K562 (cell line): ENCODE data around the gene DDX23. TPM values are rescaled to one million over a fixed set of nuclear protein-coding genes. Genes with fewer than 3 reads are reported as not detected.

Experiments
- ASH1L ChIP-seq: fragments of 450-650 bp; IDR thresholded peaks from 2 replicates; pipeline ENCODE4 v1.6.1; 2018; ENCODE audit warnings: borderline replicate concordance, mild to moderate bottlenecking, low read depth; ENCODE audit not compliant: partially characterized antibody
- ATF3 ChIP-seq, 2 experiments: fragments of 450-650 bp in 1 of 2; sonication (generic) in 1 of 2; formaldehyde crosslinking in 1 of 2; IDR thresholded peaks in 1 of 2; conservative IDR thresholded peaks in 1 of 2; 2 replicates each; pipeline versions ENCODE4 v1.6.1 to v1.8.1; 2016 to 2023; ENCODE audit warnings: mild to moderate bottlenecking in 2 of 2, moderate library complexity in 2 of 2, inconsistent platforms in 1 of 2, missing genetic modification reagents in 1 of 2
- HLTF ChIP-seq: fragments of 450-650 bp; IDR thresholded peaks from 2 replicates; pipeline ENCODE4 v1.6.1; 2016
- JUND ChIP-seq, 2 experiments: IDR thresholded peaks; 2 replicates in 1 of 2; 3 replicates in 1 of 2; pipeline ENCODE4 v1.6.1; 2011; ENCODE audit warnings: borderline replicate concordance in 2 of 2, low read depth in 2 of 2, low read length in 2 of 2, improper control_type of control experiment in 1 of 2, missing biosample characterization in 1 of 2, missing genetic modification characterization in 1 of 2, missing genetic modification reagents in 1 of 2
- KHSRP ChIP-seq: fragments of 450-650 bp; IDR thresholded peaks from 2 replicates; pipeline ENCODE4 v1.6.1; 2017
- MEF2A ChIP-seq: IDR thresholded peaks from 2 replicates; pipeline ENCODE4 v1.6.1; 2011; ENCODE audit warnings: low read depth, mild to moderate bottlenecking, low read length, moderate library complexity; ENCODE audit not compliant: control insufficient read depth
- NFIC ChIP-seq: fragments of 450-650 bp; IDR thresholded peaks from 2 replicates; pipeline ENCODE4 v1.6.1; 2017; ENCODE audit warnings: mild to moderate bottlenecking, inconsistent platforms
- PHB ChIP-seq: fragments of 250-450 bp; sonication (Bioruptor Pico); IDR thresholded peaks from 2 replicates; pipeline ENCODE4 v1.5.0; 2021
- PTRF ChIP-seq: fragments of 450-650 bp; IDR thresholded peaks from 2 replicates; pipeline ENCODE4 v1.6.1; 2016; ENCODE audit warnings: mild to moderate bottlenecking, missing genetic modification characterization, missing compliant biosample characterization
- SIN3B ChIP-seq: fragments of 450-650 bp; IDR thresholded peaks from 2 replicates; pipeline ENCODE4 v1.6.1; 2017; ENCODE audit warnings: low read depth, mild to moderate bottlenecking, moderate library complexity
- SP2 ChIP-seq: IDR thresholded peaks from 2 replicates; pipeline ENCODE4 v1.6.1; 2011; ENCODE audit warnings: mild to moderate bottlenecking, low read depth, low read length, moderate library complexity; ENCODE audit not compliant: poor library complexity, severe bottlenecking; ENCODE audit errors: extremely low read depth
- SUPT5H ChIP-seq: fragments of 450-650 bp; IDR thresholded peaks from 2 replicates; pipeline ENCODE4 v1.6.1; 2016
- TAF9B ChIP-seq: fragments of 450-650 bp; IDR thresholded peaks from 2 replicates; pipeline ENCODE4 v1.6.1; 2018; ENCODE audit warnings: mild to moderate bottlenecking; ENCODE audit not compliant: partially characterized antibody
- TAL1 ChIP-seq: fragments of 450-650 bp; IDR thresholded peaks from 2 replicates; pipeline ENCODE4 v1.6.1; 2016; ENCODE audit warnings: mild to moderate bottlenecking
- TEAD2 ChIP-seq: fragments of 450-650 bp; IDR thresholded peaks from 2 replicates; pipeline ENCODE4 v1.6.1; 2016; ENCODE audit warnings: missing genetic modification characterization, control low read depth, missing compliant biosample characterization
- ZNF449 ChIP-seq: fragments of 250-450 bp; sonication (Bioruptor Pico); IDR thresholded peaks from 2 replicates; pipeline ENCODE4 v1.8.0; 2022; ENCODE audit warnings: moderate library complexity, mild to moderate bottlenecking, inconsistent platforms
- ZNF639 ChIP-seq, 2 experiments: fragments of 200-800 bp in 1 of 2; sonication (Bioruptor generic) in 1 of 2; sonication (generic) in 1 of 2; formaldehyde crosslinking in 1 of 2; IDR thresholded peaks in 1 of 2; conservative IDR thresholded peaks in 1 of 2; 2 replicates each; pipeline versions ENCODE4 v1.5.0 to v1.6.1; 2016 to 2020; ENCODE audit warnings: missing compliant biosample characterization in 1 of 2, missing genetic modification characterization in 1 of 2, missing genetic modification reagents in 1 of 2
- polyA plus RNA-seq, 8 experiments: library from polyadenylated mRNA; depleted of rRNA in 4 of 8; stranded (reverse) in 5 of 8; unstranded in 3 of 8; fragments of >200 nt; fragmentation: Nextera tagmentation in 2 of 8; fragmentation: Illumina TruSeq in 1 of 8; extraction: Ambion mirVana in 2 of 8; extraction: Trizol in 1 of 8; gene quantifications; 2 replicates each; pipeline versions ENCODE4 v1.2.1 to v1.2.3, GENCODE V29; 2011 to 2014; ENCODE audit warnings: inconsistent platforms in 1 of 8, missing spikeins in 1 of 8
- total RNA-seq, 7 experiments: library from RNA; depleted of rRNA in 6 of 7; stranded (reverse); fragments of >200 nt in 6 of 7; fragmentation: Illumina TruSeq in 2 of 7; extraction: Trizol in 2 of 7; gene quantifications; 2 replicates each; pipeline versions ENCODE4 v1.2.1 to v1.2.3, GENCODE V29; 2011 to 2021; ENCODE audit warnings: low replicate concordance in 1 of 7
- TF ChIP-seq, protein P1 (sequence below): sonication (generic); formaldehyde crosslinking; IDR thresholded peaks from 2 replicates; pipeline ENCODE4 v1.8.1; 2023; ENCODE audit warnings: mild to moderate bottlenecking, missing genetic modification reagents
- TF ChIP-seq, protein P2 (sequence below): fragments of 250-450 bp; sonication (Bioruptor Pico); IDR thresholded peaks from 2 replicates; pipeline ENCODE4 v1.8.0; 2022; ENCODE audit warnings: inconsistent platforms, mild to moderate bottlenecking, moderate library complexity, borderline replicate concordance
- TF ChIP-seq, protein P3 (sequence below): fragments of 250-450 bp; sonication (Bioruptor Pico); IDR thresholded peaks from 2 replicates; pipeline ENCODE4 v1.8.0; 2022; ENCODE audit warnings: moderate library complexity, mild to moderate bottlenecking, inconsistent platforms

The DDX23 gene
- total and polyA plus RNA-seq, 9 of the 15 experiments (the other 6 are each of a cell fraction or from before 2014, with no cell fraction given) = 32.4 to 138 (median 104) TPM

DNA sequence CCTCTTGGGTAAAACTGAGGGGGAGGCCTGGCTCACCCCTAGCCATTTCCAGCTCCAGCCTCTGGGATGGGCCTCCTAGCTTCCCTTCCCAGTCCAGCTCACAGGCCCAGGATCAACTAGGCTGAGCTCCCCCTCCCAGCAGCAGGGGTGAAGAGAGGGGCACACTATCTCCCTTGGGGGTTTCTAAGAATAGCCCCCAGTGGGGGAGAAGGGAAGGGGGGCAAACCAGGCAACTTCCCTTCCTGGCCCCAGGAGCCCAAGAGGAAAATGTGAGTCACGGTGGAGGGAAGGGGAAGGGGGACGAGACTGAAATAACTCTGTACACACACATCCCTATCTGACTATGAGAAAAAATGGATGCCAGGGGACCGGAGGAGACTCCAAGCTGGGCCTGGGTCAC lies 72.1 kb downstream of the DDX23 start (continued):
- TF ChIP-seq JUND (IDR thresholded peaks at IDR 0.05; ENCODE audit: borderline replicate concordance, low read depth, low read length) = peak; percentile 68
- TF ChIP-seq JUND (tag; IDR thresholded peaks at IDR 0.05; ENCODE audit: borderline replicate concordance, low read depth, low read length) = peak; percentile 69; the same call in 2 of the 3 replicates
- TF ChIP-seq, protein P1, sequence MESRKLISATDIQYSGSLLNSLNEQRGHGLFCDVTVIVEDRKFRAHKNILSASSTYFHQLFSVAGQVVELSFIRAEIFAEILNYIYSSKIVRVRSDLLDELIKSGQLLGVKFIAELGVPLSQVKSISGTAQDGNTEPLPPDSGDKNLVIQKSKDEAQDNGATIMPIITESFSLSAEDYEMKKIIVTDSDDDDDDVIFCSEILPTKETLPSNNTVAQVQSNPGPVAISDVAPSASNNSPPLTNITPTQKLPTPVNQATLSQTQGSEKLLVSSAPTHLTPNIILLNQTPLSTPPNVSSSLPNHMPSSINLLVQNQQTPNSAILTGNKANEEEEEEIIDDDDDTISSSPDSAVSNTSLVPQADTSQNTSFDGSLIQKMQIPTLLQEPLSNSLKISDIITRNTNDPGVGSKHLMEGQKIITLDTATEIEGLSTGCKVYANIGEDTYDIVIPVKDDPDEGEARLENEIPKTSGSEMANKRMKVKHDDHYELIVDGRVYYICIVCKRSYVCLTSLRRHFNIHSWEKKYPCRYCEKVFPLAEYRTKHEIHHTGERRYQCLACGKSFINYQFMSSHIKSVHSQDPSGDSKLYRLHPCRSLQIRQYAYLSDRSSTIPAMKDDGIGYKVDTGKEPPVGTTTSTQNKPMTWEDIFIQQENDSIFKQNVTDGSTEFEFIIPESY = no peak
- no peak for TF ChIP-seq TAL1
- no peak for TF ChIP-seq TEAD2 (tag)
- TF ChIP-seq SIN3B = no peak
- peak in 1 of 2 experiments; percentile 64; a peak in 2 of 4 replicates for TF ChIP-seq ZNF639 (CRISPR knock-in tag; conservative IDR thresholded peaks at IDR 0.05 in 1 of 2, IDR thresholded peaks at IDR 0.05 in 1 of 2)
- TF ChIP-seq, protein P2, sequence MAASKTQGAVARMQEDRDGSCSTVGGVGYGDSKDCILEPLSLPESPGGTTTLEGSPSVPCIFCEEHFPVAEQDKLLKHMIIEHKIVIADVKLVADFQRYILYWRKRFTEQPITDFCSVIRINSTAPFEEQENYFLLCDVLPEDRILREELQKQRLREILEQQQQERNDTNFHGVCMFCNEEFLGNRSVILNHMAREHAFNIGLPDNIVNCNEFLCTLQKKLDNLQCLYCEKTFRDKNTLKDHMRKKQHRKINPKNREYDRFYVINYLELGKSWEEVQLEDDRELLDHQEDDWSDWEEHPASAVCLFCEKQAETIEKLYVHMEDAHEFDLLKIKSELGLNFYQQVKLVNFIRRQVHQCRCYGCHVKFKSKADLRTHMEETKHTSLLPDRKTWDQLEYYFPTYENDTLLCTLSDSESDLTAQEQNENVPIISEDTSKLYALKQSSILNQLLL (CRISPR knock-in tag) = no peak
- no peak for TF ChIP-seq KHSRP
- TF ChIP-seq TAF9B = no peak
- TF ChIP-seq ASH1L = no peak
- no peak for TF ChIP-seq PHB (CRISPR knock-in tag)
- no peak for TF ChIP-seq ZNF449 (CRISPR knock-in tag)
- no peak for TF ChIP-seq PTRF (tag)
- TF ChIP-seq ATF3 (IDR thresholded peaks at IDR 0.05) = 0 out of 2 replicates have a peak, but pooled peaks have one; percentile 14
- TF ChIP-seq ATF3 (CRISPR knock-in tag; conservative IDR thresholded peaks at IDR 0.05) = no peak; the same call in 1 of the 2 replicates
- TF ChIP-seq MEF2A = peak; percentile 40; the same call in 1 of the 2 replicates
- TF ChIP-seq SUPT5H = no peak
- TF ChIP-seq, protein P3, sequence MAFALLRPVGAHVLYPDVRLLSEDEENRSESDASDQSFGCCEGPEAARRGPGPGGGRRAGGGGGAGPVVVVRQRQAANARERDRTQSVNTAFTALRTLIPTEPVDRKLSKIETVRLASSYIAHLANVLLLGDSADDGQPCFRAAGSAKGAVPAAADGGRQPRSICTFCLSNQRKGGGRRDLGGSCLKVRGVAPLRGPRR (CRISPR knock-in tag) = no peak
- no peak for TF ChIP-seq NFIC
- no peak for TF ChIP-seq HLTF
- TF ChIP-seq SP2 = no peak
